Activated naive CD4-positive, alpha-beta T cell treated with anti-CD3 and anti-CD28 coated beads for 36 hours (primary cell): ENCODE results near the gene IFFO2. TPM values are rescaled to one million over a fixed set of nuclear protein-coding genes. Genes with fewer than 3 reads are reported as not detected.
A peak's percentile ranks its signal among the peaks of the same experiment; 100 is the strongest.

Source experiments
- CTCF ChIA-PET: fragments of 350-600 bp; sonication (Branson Sonifier 250); formaldehyde crosslinking; loops from one replicate; lab custom pipeline; 2021; ENCODE audit warnings: antibody characterized with exemption; lab: Charles Lee
- DNase-seq: peaks from one replicate; pipeline ENCODE4 v3.0.0-alpha.2; 2020
- H3K27ac Mint-ChIP-seq: one replicate; pipeline ENCODE4 v1.8.0; 2021; ENCODE audit warnings: mild to moderate bottlenecking, mixed read lengths
- H3K27me3 Mint-ChIP-seq: one replicate; pipeline ENCODE4 v1.8.0; 2021; ENCODE audit warnings: low read depth, mixed read lengths
- H3K36me3 Mint-ChIP-seq: one replicate; pipeline ENCODE4 v1.8.0; 2021; ENCODE audit warnings: low read depth, mixed read lengths
- H3K4me1 Mint-ChIP-seq: one replicate; pipeline ENCODE4 v1.8.0; 2021; ENCODE audit warnings: low read depth, mixed read lengths
- H3K4me3 Mint-ChIP-seq: one replicate; pipeline ENCODE4 v1.8.0; 2021; ENCODE audit warnings: mild to moderate bottlenecking, moderate library complexity, mixed read lengths
- H3K9me3 Mint-ChIP-seq: one replicate; pipeline ENCODE4 v1.8.0; 2021; ENCODE audit warnings: mixed read lengths
- intact Hi-C: fragments of 100-400 bp; cut with micrococcal nuclease; formaldehyde crosslinking; loops from one replicate; pipeline ENCODE4 v1.15.1; 2023
- total RNA-seq, 2 experiments: library from RNA; stranded (reverse); gene quantifications; one replicate each; pipeline ENCODE4 v1.2.3, GENCODE V29; 2021

Gene IFFO2
- total RNA-seq, 2 experiments from 2014 or later = 24.9 to 27.0 TPM

- no peak for DNase-seq
- Mint-ChIP-seq H3K4me3 (no peak overlapping the region), H3K27me3 (no peaks in the 10 kb centered on the region), H3K27ac (no peak overlapping the region), H3K4me1 (peaks cover 9% of the 10 kb centered on the region), H3K9me3 (no peaks in the 10 kb centered on the region), H3K36me3 (no peaks in the 10 kb centered on the region)
- intact Hi-C loops = no loop called here
- CTCF ChIA-PET = interaction anchor here (0.5 to 1.2 kb wide), 4 partner anchors 43 to 684 kb away, joined by 3 to 5 read pairs (median 4); no protein-coding TSS in a partner anchor
Measured at GRCh38 chr1:18970358-18970757, 13.9 kb upstream of the IFFO2 start.

- CTCF ChIA-PET = interaction anchor here (0.6 to 3.7 kb wide), 4 partner anchors 53 to 89 kb away, joined by 3 to 21 read pairs (median 10); no protein-coding TSS in a partner anchor
- no peaks in the 10 kb centered on the region for H3K36me3 Mint-ChIP-seq
- peaks cover 12% of the 10 kb centered on the region for H3K4me1 Mint-ChIP-seq
- H3K4me3 Mint-ChIP-seq = no peak overlapping the region
- intact Hi-C loops = no loop called here
- no peaks in the 10 kb centered on the region for H3K27me3 Mint-ChIP-seq
- no peak overlapping the region for H3K27ac Mint-ChIP-seq
- H3K9me3 Mint-ChIP-seq = no peaks in the 10 kb centered on the region
- no peak for DNase-seq
Measured at GRCh38 chr1:18967066-18967690, 10.7 kb upstream of the IFFO2 start.

- peaks cover 12% of the 10 kb centered on the region for H3K4me1 Mint-ChIP-seq
- DNase-seq = peak; percentile 86
- intact Hi-C loops = loop anchor here (1.0 to 2.0 kb wide), 5 partner anchors 9 to 59 kb away; partner anchors contain the start of gene IFFO2
- H3K36me3 Mint-ChIP-seq = no peaks in the 10 kb centered on the region
- no peaks in the 10 kb centered on the region for H3K27me3 Mint-ChIP-seq
- CTCF ChIA-PET = interaction anchor here (0.6 to 3.7 kb wide), 6 partner anchors 8 to 93 kb away, joined by 3 to 21 read pairs (median 3); partner anchors contain the start of gene IFFO2
- no peaks in the 10 kb centered on the region for H3K9me3 Mint-ChIP-seq
- no peak overlapping the region for H3K4me3 Mint-ChIP-seq
- H3K27ac Mint-ChIP-seq = peak overlapping the region; percentile 77
Measured at GRCh38 chr1:18965206-18966173, 9.0 kb upstream of the IFFO2 start.

GRCh38 chr1:18963968-18964367 is 7.5 kb upstream of the IFFO2 start:
- no peak for DNase-seq
- H3K36me3 Mint-ChIP-seq = no peaks in the 10 kb centered on the region
- intact Hi-C loops = loop anchor here (2.0 kb wide), 1 partner anchor 57 kb away; no protein-coding TSS in a partner anchor

GRCh38 chr1:18962855-18963737 is 6.6 kb upstream of the IFFO2 start:
- CTCF ChIA-PET = interaction anchor here (0.6 to 2.3 kb wide), 5 partner anchors 10 to 153 kb away, joined by 3 to 9 read pairs (median 3); no protein-coding TSS in a partner anchor
- H3K9me3 Mint-ChIP-seq = no peaks in the 10 kb centered on the region
- no peak for DNase-seq
- no peak overlapping the region for H3K4me3 Mint-ChIP-seq
- intact Hi-C loops = no loop called here
- no peaks in the 10 kb centered on the region for H3K27me3 Mint-ChIP-seq
- H3K4me1 Mint-ChIP-seq = peaks cover 14% of the 10 kb centered on the region
- H3K36me3 Mint-ChIP-seq = no peaks in the 10 kb centered on the region
- no peak overlapping the region for H3K27ac Mint-ChIP-seq

More at GRCh38 chr1:18963968-18964367, 7.5 kb upstream of the IFFO2 start:
- CTCF ChIA-PET = interaction anchor here (1.1 to 3.7 kb wide), 4 partner anchors 37 to 56 kb away, joined by 3 to 21 read pairs (median 7); no protein-coding TSS in a partner anchor
- H3K27me3 Mint-ChIP-seq = no peaks in the 10 kb centered on the region
- peaks cover 12% of the 10 kb centered on the region for H3K4me1 Mint-ChIP-seq
- no peaks in the 10 kb centered on the region for H3K9me3 Mint-ChIP-seq
- H3K27ac Mint-ChIP-seq = no peak overlapping the region
- no peak overlapping the region for H3K4me3 Mint-ChIP-seq

DNA sequence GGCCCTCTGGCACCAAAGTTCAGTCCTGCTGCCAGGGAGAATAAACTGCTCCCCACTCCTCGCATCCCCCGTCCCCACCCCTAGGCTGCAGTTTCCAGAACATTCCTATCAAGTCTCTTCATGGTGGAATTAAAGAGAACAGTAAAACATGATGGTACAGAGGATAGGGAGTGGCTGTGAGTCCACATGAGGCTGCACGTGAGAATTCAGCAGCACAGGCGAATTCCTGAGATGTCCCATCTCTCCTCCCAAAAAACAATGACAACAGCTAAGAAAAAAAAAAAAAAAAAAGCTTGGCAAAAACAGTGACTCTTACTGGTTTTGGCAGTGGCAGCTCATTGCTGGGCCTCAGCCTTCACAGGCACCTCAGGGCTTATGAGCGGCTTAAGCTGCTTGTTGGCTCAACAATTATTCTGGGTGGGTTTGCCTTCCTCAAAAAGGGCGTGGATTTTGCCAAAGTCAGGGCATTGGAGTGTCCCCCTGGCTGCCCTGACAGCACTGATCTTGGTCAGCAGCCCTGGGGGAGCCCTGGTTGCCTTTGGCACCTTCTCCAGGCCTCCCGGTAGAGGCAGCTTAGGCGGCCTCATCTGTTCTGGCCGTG is 5.7 kb upstream of the IFFO2 start:
- H3K36me3 Mint-ChIP-seq = no peaks in the 10 kb centered on the region
- H3K9me3 Mint-ChIP-seq = no peaks in the 10 kb centered on the region
- peaks cover 23% of the 10 kb centered on the region for H3K4me1 Mint-ChIP-seq
- H3K4me3 Mint-ChIP-seq = no peak overlapping the region
- CTCF ChIA-PET = interaction anchor here (1.1 to 1.6 kb wide), 3 partner anchors 9 to 55 kb away, joined by 3 to 4 read pairs (median 4); no protein-coding TSS in a partner anchor
- intact Hi-C loops = no loop called here
- no peak for DNase-seq
- no peak overlapping the region for H3K27ac Mint-ChIP-seq
- H3K27me3 Mint-ChIP-seq = no peaks in the 10 kb centered on the region

DNA sequence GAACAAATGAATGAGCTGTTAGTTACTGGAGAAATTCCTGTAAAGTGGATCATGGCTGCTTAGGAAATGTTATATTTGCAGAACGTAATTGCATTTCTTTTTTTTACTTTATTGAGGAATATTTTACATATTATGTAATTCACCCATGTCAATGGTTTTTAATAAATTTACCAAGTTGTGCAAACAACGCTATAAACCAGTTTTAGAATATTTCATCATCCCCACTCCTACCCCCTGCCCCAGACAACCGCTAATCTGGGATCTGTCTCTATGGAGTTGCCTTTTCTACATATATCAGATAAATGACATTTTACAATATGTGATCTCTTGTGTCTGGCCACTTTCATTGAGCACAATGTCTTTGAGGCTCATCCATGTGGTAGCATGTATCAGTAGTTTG is 4.3 kb upstream of the IFFO2 start:
- no peaks in the 10 kb centered on the region for H3K27me3 Mint-ChIP-seq
- DNase-seq = no peak
- H3K27ac Mint-ChIP-seq = no peak overlapping the region
- H3K9me3 Mint-ChIP-seq = no peaks in the 10 kb centered on the region
- intact Hi-C loops = no loop called here
- CTCF ChIA-PET = interaction anchor here (0.6 kb wide), 1 partner anchor 34 kb away, joined by 3 read pairs; no protein-coding TSS in a partner anchor
- H3K4me1 Mint-ChIP-seq = peaks cover 20% of the 10 kb centered on the region
- H3K36me3 Mint-ChIP-seq = no peaks in the 10 kb centered on the region
- H3K4me3 Mint-ChIP-seq = no peak overlapping the region

- Mint-ChIP-seq H3K4me1 (peaks cover 17% of the 10 kb centered on the region), H3K4me3 (no peak overlapping the region), H3K36me3 (no peaks in the 10 kb centered on the region), H3K27me3 (no peaks in the 10 kb centered on the region), H3K27ac (no peak overlapping the region), H3K9me3 (no peaks in the 10 kb centered on the region)
- CTCF ChIA-PET = interaction anchor here (0.6 kb wide), 1 partner anchor 33 kb away, joined by 3 read pairs; no protein-coding TSS in a partner anchor
- intact Hi-C loops = no loop called here
- no peak for DNase-seq
Measured at GRCh38 chr1:18960409-18960808, 3.9 kb upstream of the IFFO2 start.

DNA sequence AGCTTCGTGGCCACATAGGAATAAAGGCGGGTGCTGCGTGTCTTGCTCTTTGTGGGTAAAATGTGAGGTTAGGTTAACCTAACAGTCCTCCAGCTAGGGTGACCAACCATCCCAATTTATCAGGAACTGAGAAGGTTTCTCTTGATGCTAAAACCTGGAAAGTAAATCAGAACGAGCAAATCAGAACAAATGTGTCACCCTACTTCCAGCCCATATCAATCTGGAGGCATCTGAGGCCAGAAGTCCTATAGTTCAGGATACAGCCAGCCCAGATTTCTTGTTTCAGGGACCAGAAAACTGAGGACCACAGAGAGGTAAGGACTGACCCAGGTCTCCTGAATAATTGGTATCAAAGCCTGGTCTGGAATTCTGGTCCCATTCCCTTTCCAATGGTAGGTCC is 3.1 kb upstream of the IFFO2 start:
- Mint-ChIP-seq H3K4me1 (peaks cover 18% of the 10 kb centered on the region), H3K27me3 (no peaks in the 10 kb centered on the region), H3K9me3 (no peaks in the 10 kb centered on the region), H3K27ac (no peak overlapping the region), H3K4me3 (no peak overlapping the region), H3K36me3 (peaks cover 4% of the 10 kb centered on the region)
- CTCF ChIA-PET = interaction anchor here (1.6 kb wide), 1 partner anchor 47 kb away, joined by 6 read pairs; no protein-coding TSS in a partner anchor
- no peak for DNase-seq
- intact Hi-C loops = loop anchor here (5.0 kb wide), 2 partner anchors 283 to 1522 kb away; partner anchors contain the start of gene RCC2

GRCh38 chr1:18957532-18958300 is 1.2 kb upstream of the IFFO2 start:
- peaks cover 4% of the 10 kb centered on the region for H3K36me3 Mint-ChIP-seq
- H3K27me3 Mint-ChIP-seq = no peaks in the 10 kb centered on the region
- peaks cover 36% of the 10 kb centered on the region for H3K4me1 Mint-ChIP-seq
- CTCF ChIA-PET = interaction anchor here (0.5 to 1.7 kb wide), 5 partner anchors 8 to 139 kb away, joined by 3 to 6 read pairs (median 3); no protein-coding TSS in a partner anchor
- peak overlapping the region; percentile 81 for H3K4me3 Mint-ChIP-seq
- intact Hi-C loops = loop anchor here (5.0 kb wide), 2 partner anchors 285 to 1520 kb away; partner anchors contain the start of gene RCC2
- no peaks in the 10 kb centered on the region for H3K9me3 Mint-ChIP-seq
- peak overlapping the region; percentile 50 for H3K27ac Mint-ChIP-seq
- no peak for DNase-seq
